Measurements from ENCODE around the gene KCNS3. TPM values are rescaled to one million over a fixed set of nuclear protein-coding genes. Genes with fewer than 3 reads are reported as not detected.

Gene KCNS3
- total RNA-seq, 5 donors from 2014 or later (not counting 1 experiment from before 2014, with no cell fraction given), result 0.22 TPM; not detected in 4

Other genes starting within 250 kb of the KCNS3 start
- 10 to 100 TPM; 14.1 to 22.8 (median 18.1) TPM for gene SMC6, start 124.9 kb upstream of the KCNS3 start, total RNA-seq
- 1 to 10 TPM; 7.6 to 9.2 (median 7.7) TPM for gene GEN1, start 124.5 kb upstream of the KCNS3 start, total RNA-seq
- not detected for gene MSGN1, start 62.2 kb upstream of the KCNS3 start, total RNA-seq

All from T-cell (primary cell).